Sciatic nerve (tissue), 2 donors: ENCODE measurements around the gene KRTAP19-4. TPM values are rescaled to one million over a fixed set of nuclear protein-coding genes. Genes with fewer than 3 reads are reported as not detected.
"Not testable (repeated sequence)": the region's sequence is repeated elsewhere in the genome, so short reads cannot be mapped to it uniquely, and the experiment has no call there.

Experiments
- ATAC-seq: fragments of 200-7000 bp; cut with Tn5 transposase; one replicate; pipeline ENCODE4 v1.9.1; 2020; ENCODE audit warnings: mild to moderate bottlenecking, moderate library complexity
- DNase-seq: peaks from one replicate; pipeline ENCODE4 v3.0.0-alpha.2; 2020; ENCODE audit warnings: low spot score
- intact Hi-C: fragments of 100-400 bp; cut with DNase I; formaldehyde crosslinking; loops from one replicate; pipeline ENCODE4 v1.14.2; 2022
- total RNA-seq: library from RNA; stranded (reverse); fragmentation: NEBNext Ultra II Directional; extraction: Animal tissue kit (Norgen Biotek cat#: 25700); gene quantifications from one replicate; pipeline ENCODE4 v1.2.1, GENCODE V29; 2021
- donor health status: DM: no; HTN: no; CAD: no.
- donor health status: DM: no; HTN: no; CAD: no.

KRTAP19-4 gene, protein sequence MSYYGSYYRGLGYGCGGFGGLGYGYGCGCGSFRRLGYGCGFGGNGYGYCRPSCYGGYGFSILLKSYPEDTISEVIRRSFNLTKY
- total RNA-seq: not detected

- ATAC-seq (no peak), DNase-seq (no peak)
- intact Hi-C loops: no loop called here
These were observed at the start of gene KRTAP19-4 for GRCh38 chr21:30497065-30497464. Gene KRTAP19-4 (minus strand): TSS chr21:30497165. CDS start chr21:30497110, 55 bp downstream.

DNA sequence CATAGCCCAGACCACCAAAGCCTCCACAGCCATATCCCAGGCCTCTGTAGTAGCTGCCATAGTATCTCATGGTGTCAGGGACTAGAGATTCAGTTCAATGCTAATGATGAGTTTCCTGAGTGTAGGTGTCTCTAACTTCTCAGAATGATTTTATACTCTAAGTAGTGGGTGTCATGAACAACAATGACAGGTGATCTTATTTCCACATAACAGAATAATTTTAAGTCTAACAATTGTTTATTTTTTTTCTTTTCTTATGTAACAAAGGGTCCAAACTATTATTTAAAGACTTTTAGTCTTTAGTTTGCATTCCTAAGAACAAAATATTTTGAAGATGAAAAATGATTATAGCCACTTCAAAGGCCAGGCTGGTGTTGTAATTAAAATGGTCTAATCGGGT, 44.8 kb upstream of the KRTAP19-4 start, which contains the start of gene KRTAP19-6:
TSS of gene KRTAP19-6 (minus strand) at position 101 of the 400 bp plus-strand sequence. CDS start at position 70, 31 bp downstream.
- intact Hi-C loops: no loop called here
- ATAC-seq: no peak

DNA sequence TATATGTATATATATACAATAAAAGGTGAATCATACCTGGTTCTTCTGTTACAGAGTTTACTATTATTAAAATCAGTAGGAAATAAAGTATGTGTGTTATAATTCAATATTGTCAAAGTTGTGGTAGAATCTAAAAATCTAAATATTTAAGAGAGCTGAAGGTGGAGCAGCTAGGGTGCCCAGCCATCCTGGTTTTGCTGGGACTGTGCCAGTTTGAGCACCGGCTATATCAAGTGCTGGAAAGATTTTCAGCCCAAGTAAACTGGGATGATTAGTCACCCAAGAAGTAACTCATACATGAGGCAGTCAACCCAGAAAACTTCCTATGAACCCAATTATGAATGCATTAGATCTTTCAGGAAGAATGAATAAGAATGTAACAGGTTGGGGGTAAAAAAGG, 21.9 kb upstream of the KRTAP19-4 start:
- intact Hi-C loops: no loop called here
- DNase-seq (no peak), ATAC-seq (no peak)

More for the DNA sequence above, 44.8 kb upstream of the KRTAP19-4 start, which contains the start of gene KRTAP19-6:
- DNase-seq: no peak

DNA sequence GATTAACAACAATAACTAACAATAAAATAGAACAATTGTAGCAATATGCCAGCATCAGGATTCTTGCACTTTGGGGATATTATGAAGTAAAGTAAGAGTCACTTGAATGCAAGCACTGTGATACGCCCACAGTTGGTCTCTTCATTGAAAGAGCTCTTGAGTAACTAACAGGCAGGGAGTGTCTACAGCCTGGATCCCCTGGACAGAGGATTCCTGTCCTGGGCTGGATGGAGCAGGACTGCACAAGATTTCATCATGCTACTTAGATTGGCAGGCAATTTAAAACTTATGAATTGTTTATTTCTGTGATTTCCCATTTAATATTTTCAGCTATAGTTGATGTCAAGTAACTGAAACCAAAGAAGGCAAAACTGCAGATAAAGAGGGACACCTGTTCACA, 18.7 kb upstream of the KRTAP19-4 start:
- no peak for ATAC-seq
- intact Hi-C loops: no loop called here
- DNase-seq: no peak

- DNase-seq, intact Hi-C loops, ATAC-seq: not testable (repeated sequence)
These were observed 8.7 kb upstream of the KRTAP19-4 start for GRCh38 chr21:30505621-30506205.

DNA sequence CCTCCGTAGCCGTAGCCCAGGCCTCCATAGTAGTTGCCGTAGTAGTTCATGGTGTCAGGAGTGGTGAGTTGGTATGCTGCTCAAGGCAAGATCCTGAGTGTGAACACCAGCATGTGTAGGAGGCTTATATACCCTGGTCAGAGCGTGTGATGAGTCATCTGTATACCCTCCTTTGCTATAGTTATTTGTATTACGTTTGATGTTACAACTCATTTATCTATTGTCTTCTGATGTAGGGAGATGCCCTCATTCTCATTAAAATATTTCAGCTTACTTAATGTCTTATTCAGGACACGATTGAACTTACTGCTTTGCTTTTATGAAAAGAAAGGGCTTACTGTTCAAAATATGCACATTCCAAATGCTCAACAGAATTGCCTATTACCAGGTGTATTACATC, 5.1 kb upstream of the KRTAP19-4 start, which contains the start of gene KRTAP19-5:
TSS of gene KRTAP19-5 (minus strand) at position 101 of the 400 bp plus-strand sequence. CDS start at position 50, 51 bp downstream.
- intact Hi-C loops: no loop called here
- DNase-seq: no peak
- ATAC-seq: no peak

DNA sequence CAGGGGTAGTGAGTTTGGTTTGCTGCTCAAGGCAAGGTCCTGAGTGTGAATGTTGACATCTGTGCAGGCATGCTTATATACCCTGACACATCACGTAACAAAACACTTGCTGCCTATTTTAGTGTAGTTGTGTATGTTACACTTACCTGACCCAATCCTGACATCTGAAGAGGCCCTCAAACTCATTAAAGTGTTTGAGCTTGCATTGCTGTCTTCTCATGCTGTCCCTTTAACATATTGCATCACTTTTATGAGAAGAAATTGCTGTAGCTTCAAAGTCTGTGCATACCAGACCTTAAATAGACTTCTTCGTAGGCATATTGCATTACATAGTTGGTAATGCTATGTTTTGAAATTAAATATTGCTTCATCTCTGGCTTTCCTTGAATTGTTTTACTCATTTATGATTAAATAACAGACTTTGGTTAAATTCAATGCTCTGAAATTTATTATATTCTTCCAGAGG, 5.0 kb downstream of the KRTAP19-4 start, which contains the start of gene KRTAP19-3:
TSS of gene KRTAP19-3 (minus strand) at position 51 of the 466 bp plus-strand sequence. CDS start 56 bp downstream, outside the sequence.
- no peak for DNase-seq
- intact Hi-C loops: no loop called here
- no peak for ATAC-seq

DNA sequence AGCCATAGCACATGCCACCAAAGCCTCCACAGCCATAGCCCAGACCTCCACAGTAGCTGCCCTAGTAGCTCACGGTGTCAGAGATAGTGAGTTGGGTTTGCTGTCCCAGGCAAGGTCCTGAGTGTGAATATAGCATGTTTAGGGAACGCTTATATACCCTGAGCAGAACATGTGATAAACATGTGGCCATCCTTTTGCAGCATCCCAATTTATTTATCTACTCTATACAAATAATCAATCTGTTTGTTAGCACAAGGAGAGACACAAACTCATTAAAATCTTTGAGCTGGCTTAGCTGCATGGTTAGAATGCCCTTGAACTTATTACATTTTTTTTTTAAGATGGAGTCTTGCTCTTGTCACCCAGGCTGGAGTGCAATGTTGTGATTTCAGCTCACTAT, 9.6 kb downstream of the KRTAP19-4 start, which contains the start of gene KRTAP19-2:
TSS of gene KRTAP19-2 (minus strand) at position 101 of the 400 bp plus-strand sequence. CDS start at position 13, 88 bp downstream.
- ATAC-seq (no peak), DNase-seq (no peak)
- intact Hi-C loops: no loop called here

GRCh38 chr21:30486180-30486579, 10.8 kb downstream of the KRTAP19-4 start:
- intact Hi-C loops: no loop called here
- ATAC-seq: no peak
- DNase-seq: no peak

DNA sequence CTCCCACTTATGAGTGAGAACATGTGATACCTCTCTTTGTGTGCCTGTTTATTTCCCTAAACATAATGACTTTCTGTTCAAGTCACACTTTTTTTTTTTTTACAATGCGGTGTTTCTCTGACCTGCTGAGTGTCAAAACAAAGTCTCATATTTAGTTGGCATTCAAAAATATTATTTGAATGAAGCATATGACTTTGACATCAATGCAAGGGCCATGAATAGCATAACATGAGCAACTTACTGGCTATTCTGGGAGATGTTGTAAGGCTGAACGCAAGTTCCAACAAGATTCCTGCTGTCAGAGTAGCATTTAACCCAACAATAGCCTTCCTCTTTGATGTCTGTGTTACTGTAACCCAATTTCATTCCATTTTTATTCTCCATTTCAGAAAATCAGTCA, 14.8 kb downstream of the KRTAP19-4 start:
- no peak for DNase-seq
- intact Hi-C loops: no loop called here

DNA sequence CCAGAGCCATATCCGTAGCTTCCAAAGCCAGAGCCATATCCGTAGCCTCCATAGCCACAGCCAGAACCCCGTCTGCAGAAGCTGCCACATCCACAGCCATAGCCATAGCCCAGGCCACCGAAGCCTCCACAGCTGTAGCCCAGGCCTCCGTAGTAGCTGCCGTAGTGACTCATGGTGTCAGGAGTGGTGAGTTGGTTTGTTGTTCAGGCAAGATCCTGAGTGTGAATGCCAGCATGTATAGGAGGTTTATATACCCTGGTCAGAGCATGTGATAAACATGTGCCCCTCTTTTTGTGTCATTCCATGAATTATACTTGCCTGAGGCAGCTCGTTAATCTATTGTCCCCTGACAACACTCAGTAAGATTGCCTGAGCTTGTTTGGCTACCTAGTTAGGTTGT, 16.8 kb downstream of the KRTAP19-4 start, which contains the start of gene KRTAP19-1:
TSS of gene KRTAP19-1 (minus strand) at position 223 of the 400 bp plus-strand sequence. CDS start at position 173, 50 bp downstream.
- no peak for ATAC-seq
- no peak for DNase-seq
- intact Hi-C loops: no loop called here

More for the DNA sequence above, 14.8 kb downstream of the KRTAP19-4 start:
- ATAC-seq: no peak

GRCh38 chr21:30479259-30479658, 17.7 kb downstream of the KRTAP19-4 start:
- intact Hi-C loops: no loop called here
- DNase-seq (no peak), ATAC-seq (no peak)

DNA sequence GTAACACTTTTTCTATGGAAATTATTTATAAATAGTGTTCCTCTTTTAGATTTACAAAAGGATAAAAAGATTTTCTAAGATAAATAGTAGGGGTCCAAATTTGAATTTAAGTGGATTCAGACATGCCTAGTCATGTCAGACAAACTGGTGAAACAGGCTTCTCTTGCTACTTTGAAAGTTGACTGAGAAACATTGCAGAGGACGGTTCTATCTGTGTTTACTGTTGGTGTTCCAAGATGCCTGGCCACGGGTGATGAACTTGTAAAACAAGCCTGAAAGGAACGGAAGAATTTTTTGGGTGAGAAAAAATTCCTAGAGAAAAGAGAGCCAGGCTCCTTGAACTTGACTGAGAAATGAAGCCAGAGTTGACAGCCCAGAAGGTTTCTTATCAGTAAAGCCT, 19.0 kb downstream of the KRTAP19-4 start:
- ATAC-seq (no peak), DNase-seq (no peak)
- intact Hi-C loops: no loop called here

DNA sequence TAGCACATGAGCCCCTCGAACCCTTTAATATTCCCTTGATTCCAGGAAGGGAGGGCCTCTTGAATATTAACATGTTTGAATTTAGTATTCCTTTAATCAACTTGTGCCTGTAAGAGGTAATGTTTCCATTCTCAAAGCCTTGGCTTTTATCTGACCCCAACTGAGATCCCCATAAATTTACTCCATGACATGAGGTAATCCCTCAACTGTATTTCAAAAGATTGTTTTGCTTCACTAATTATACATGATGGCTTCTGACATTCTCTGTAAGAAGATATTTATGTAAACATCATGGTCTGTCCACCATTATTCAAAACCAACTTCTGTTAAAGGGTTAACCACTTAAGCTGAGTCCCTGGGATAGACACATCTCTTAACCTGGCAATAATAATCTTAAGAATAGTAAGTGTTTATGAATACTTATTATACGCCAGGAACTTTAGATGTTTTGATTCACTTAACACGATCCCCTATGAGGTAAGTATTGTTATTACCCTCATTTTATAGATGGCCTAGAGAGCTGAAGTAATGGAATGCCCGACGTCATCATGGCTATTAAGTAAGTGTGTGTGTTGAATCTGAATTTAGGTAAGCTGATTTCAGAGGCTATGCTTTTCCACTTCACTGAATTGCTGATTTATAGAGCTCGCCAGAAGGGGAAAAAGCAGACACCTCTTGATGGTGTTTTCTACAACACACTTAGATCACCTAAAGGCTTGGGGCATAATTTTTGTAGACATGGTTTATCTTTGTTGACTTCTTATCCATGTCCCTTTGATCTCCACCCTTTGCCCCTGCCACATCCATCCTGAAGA, 27.9 kb downstream of the KRTAP19-4 start:
- intact Hi-C loops: no loop called here
- ATAC-seq: no peak
- DNase-seq: no peak

DNA sequence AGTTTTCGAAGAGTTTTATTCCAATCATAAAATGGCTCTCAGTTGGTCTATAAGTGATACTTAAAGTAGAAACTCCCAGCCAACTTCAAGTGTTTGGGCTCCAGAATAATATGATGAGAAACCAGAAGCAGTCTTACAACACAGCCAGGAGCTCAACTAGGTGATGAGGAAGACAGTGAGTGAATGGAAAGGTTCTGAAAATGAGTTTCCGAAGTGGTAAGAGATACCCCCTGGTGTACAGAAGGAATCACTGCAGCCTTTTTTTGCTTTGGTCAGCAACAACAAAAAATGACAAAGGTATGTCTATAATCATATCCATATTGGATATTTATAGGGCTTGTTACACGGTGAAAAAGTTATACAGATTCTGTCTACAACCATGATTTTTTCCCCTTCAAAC, 33.3 kb downstream of the KRTAP19-4 start:
- intact Hi-C loops: no loop called here
- no peak for DNase-seq
- ATAC-seq: no peak

- ATAC-seq: no peak
These were observed 48.5 kb downstream of the KRTAP19-4 start for GRCh38 chr21:30448514-30448913.

GRCh38 chr21:30447056-30447455, 49.9 kb downstream of the KRTAP19-4 start:
- DNase-seq: no peak
- intact Hi-C loops: no loop called here
- ATAC-seq: no peak

More at GRCh38 chr21:30448514-30448913, 48.5 kb downstream of the KRTAP19-4 start:
- intact Hi-C loops: no loop called here
- no peak for DNase-seq
